Neural progenitor cell (in vitro differentiated cells): Measurements from ENCODE around the gene TXNRD1.

Source experiments
- EZH2 ChIP-seq: fragments of 200-600 bp; sonication (generic); IDR thresholded peaks from 2 replicates; pipeline ENCODE4 v1.6.1; 2017; ENCODE audit warnings: antibody characterized with exemption, mild to moderate bottlenecking, moderate library complexity
- EZH2phosphoT487 ChIP-seq: fragments of 200-600 bp; sonication (generic); IDR thresholded peaks from 2 replicates; pipeline ENCODE4 v1.6.1; 2017; ENCODE audit warnings: antibody characterized with exemption
- TF ChIP-seq, protein P1 (sequence below): fragments of 200-600 bp; sonication (generic); IDR thresholded peaks from 2 replicates; pipeline ENCODE4 v1.5.1; 2017; ENCODE audit warnings: antibody characterized with exemption, mild to moderate bottlenecking

DNA sequence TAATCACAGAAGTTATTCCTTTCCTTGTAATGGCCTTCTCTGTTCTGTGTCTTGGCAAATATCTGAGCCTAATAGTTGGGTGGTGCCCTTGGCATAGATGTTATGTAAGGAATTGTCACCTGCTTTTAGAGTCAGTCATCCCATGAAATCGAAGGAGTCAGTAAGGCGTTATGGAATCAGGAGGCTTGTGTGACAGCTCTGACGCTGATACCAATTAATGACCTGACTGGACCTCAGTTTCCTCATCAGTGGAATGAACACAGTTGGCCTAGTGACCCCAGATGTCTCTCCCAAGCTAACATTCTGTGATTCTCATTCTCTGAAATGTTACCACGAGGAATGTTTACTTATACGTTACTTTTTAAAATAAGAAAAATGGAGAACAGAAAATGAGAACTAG is 32.1 kb downstream of the TXNRD1 start:
- TF ChIP-seq, protein P1, sequence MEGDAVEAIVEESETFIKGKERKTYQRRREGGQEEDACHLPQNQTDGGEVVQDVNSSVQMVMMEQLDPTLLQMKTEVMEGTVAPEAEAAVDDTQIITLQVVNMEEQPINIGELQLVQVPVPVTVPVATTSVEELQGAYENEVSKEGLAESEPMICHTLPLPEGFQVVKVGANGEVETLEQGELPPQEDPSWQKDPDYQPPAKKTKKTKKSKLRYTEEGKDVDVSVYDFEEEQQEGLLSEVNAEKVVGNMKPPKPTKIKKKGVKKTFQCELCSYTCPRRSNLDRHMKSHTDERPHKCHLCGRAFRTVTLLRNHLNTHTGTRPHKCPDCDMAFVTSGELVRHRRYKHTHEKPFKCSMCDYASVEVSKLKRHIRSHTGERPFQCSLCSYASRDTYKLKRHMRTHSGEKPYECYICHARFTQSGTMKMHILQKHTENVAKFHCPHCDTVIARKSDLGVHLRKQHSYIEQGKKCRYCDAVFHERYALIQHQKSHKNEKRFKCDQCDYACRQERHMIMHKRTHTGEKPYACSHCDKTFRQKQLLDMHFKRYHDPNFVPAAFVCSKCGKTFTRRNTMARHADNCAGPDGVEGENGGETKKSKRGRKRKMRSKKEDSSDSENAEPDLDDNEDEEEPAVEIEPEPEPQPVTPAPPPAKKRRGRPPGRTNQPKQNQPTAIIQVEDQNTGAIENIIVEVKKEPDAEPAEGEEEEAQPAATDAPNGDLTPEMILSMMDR = no peak
- TF ChIP-seq EZH2 (no peak), EZH2phosphoT487 (no peak)
